Liver (tissue), 9 donors: ENCODE results near the gene CARS1. TPM values are rescaled to one million over a fixed set of nuclear protein-coding genes. Genes with fewer than 3 reads are reported as not detected.

Source experiments
- DNase-seq: peaks from one replicate; pipeline ENCODE4 v3.0.0-alpha.2; 2017; ENCODE audit warnings: low spot score
- H3K27ac ChIP-seq, 2 donors: one replicate each; pipeline ENCODE4 v1.7.0; 2013; ENCODE audit warnings: inconsistent platforms in 2 of 2, low read length in 2 of 2, control low read depth in 1 of 2, low read depth in 1 of 2, mild to moderate bottlenecking in 1 of 2
- H3K27me3 ChIP-seq, 4 donors: one replicate each; pipeline versions ENCODE4 v1.6.1 to v1.7.0; 2013; ENCODE audit warnings: low read length in 3 of 4, inconsistent platforms in 1 of 4, mild to moderate bottlenecking in 1 of 4, moderate library complexity in 1 of 4; ENCODE audit not compliant: control insufficient read depth in 4 of 4, insufficient read depth in 4 of 4
- H3K36me3 ChIP-seq, 4 donors: one replicate each; pipeline versions ENCODE4 v1.6.1 to v1.7.0; 2013; ENCODE audit warnings: low read length in 3 of 4, mild to moderate bottlenecking in 3 of 4, low read depth in 1 of 4, moderate library complexity in 1 of 4; ENCODE audit not compliant: control insufficient read depth in 4 of 4, insufficient read depth in 3 of 4
- H3K4me1 ChIP-seq, 4 donors: one replicate each; pipeline versions ENCODE4 v1.6.1 to v1.7.0; 2013; ENCODE audit warnings: low read length in 3 of 4, mild to moderate bottlenecking in 3 of 4, moderate library complexity in 1 of 4; ENCODE audit not compliant: control insufficient read depth in 4 of 4, insufficient read depth in 4 of 4
- H3K4me3 ChIP-seq, 3 donors: one replicate each; pipeline versions ENCODE4 v1.6.1 to v1.7.0; 2013; ENCODE audit warnings: low read length in 3 of 3, control low read depth in 1 of 3, low read depth in 1 of 3, mild to moderate bottlenecking in 1 of 3
- H3K9ac ChIP-seq, 2 donors: one replicate each; pipeline ENCODE4 v1.7.0; 2013; ENCODE audit warnings: low read length in 2 of 2, mild to moderate bottlenecking in 2 of 2, moderate library complexity in 2 of 2, control low read depth in 1 of 2, low read depth in 1 of 2
- H3K9me3 ChIP-seq, 4 donors: one replicate each; pipeline versions ENCODE4 v1.6.1 to v1.7.0; 2013; ENCODE audit warnings: low read length in 3 of 4; ENCODE audit not compliant: control insufficient read depth in 4 of 4
- EGR1 ChIP-seq, 2 donors: IDR thresholded peaks; 2 replicates each; pipeline ENCODE4 v1.6.1; 2016 to 2018; ENCODE audit warnings: antibody characterized with exemption in 2 of 2, low read depth in 2 of 2
- FOXA1 ChIP-seq: IDR thresholded peaks from 2 replicates; pipeline ENCODE4 v1.6.1; 2016; ENCODE audit warnings: antibody characterized with exemption
- FOXA2 ChIP-seq: IDR thresholded peaks from 2 replicates; pipeline ENCODE4 v1.6.1; 2016; ENCODE audit warnings: antibody characterized with exemption
- GABPA ChIP-seq, 2 donors: IDR thresholded peaks in 1 of 2; conservative IDR thresholded peaks in 1 of 2; 2 replicates each; pipeline ENCODE4 v1.6.1; 2016; ENCODE audit warnings: antibody characterized with exemption in 2 of 2, mild to moderate bottlenecking in 1 of 2, moderate library complexity in 1 of 2
- HNF4A ChIP-seq, 2 donors: conservative IDR thresholded peaks; 2 replicates each; pipeline ENCODE4 v1.6.1; 2016; ENCODE audit warnings: antibody characterized with exemption in 2 of 2, mild to moderate bottlenecking in 2 of 2
- HNF4G ChIP-seq: IDR thresholded peaks from 2 replicates; pipeline ENCODE4 v1.6.1; 2016; ENCODE audit warnings: antibody characterized with exemption
- JUND ChIP-seq, 2 donors: IDR thresholded peaks; 2 replicates each; pipeline ENCODE4 v1.6.1; 2016; ENCODE audit warnings: antibody characterized with exemption in 2 of 2
- NR2F2 ChIP-seq: IDR thresholded peaks from 2 replicates; pipeline ENCODE4 v1.6.1; 2016; ENCODE audit warnings: antibody characterized with exemption
- RAD21 ChIP-seq, 2 donors: IDR thresholded peaks; 2 replicates each; pipeline ENCODE4 v1.6.1; 2016; ENCODE audit warnings: antibody characterized with exemption in 2 of 2, mild to moderate bottlenecking in 2 of 2
- REST ChIP-seq: IDR thresholded peaks from 2 replicates; pipeline ENCODE4 v1.6.1; 2016; ENCODE audit warnings: antibody characterized with exemption, mild to moderate bottlenecking
- RXRA ChIP-seq, 2 donors: IDR thresholded peaks; 2 replicates each; pipeline ENCODE4 v1.6.1; 2017 to 2018; ENCODE audit warnings: antibody characterized with exemption in 2 of 2, mild to moderate bottlenecking in 1 of 2
- SP1 ChIP-seq: IDR thresholded peaks from 2 replicates; pipeline ENCODE4 v1.6.1; 2018; ENCODE audit warnings: antibody characterized with exemption, mild to moderate bottlenecking
- TAF1 ChIP-seq: conservative IDR thresholded peaks from 2 replicates; pipeline ENCODE4 v1.6.1; 2016; ENCODE audit warnings: antibody characterized with exemption, mild to moderate bottlenecking
- YY1 ChIP-seq: IDR thresholded peaks from 2 replicates; pipeline ENCODE4 v1.6.1; 2016; ENCODE audit warnings: antibody characterized with exemption, mild to moderate bottlenecking
- ZBTB33 ChIP-seq: IDR thresholded peaks from 2 replicates; pipeline ENCODE4 v1.6.1; 2016; ENCODE audit warnings: antibody characterized with exemption
- WGBS: extraction: QIAGEN DNeasy Blood & Tissue Kit; methylation state at CpG from one replicate; pipeline ENCODE4 v1.1.7; 2013; 5-methylcytosine and 5-hydroxymethylcytosine counted together
- polyA plus RNA-seq, 2 donors: library from polyadenylated mRNA; stranded (reverse) in 1 of 2; unstranded in 1 of 2; fragments of 200-250 nt in 1 of 2; fragments of >200 nt in 1 of 2; fragmentation: Nextera tagmentation in 1 of 2; extraction: Ambion mirVana in 1 of 2; gene quantifications; one replicate each; pipeline versions ENCODE4 v1.2.1 to v1.2.3, GENCODE V29; 2013 to 2015
- total RNA-seq, 2 donors: library from RNA; depleted of rRNA; stranded (reverse); fragments of >200 nt; gene quantifications; one replicate each; pipeline ENCODE4 v1.2.3, GENCODE V29; 2014
- TF ChIP-seq, protein P1 (sequence below): IDR thresholded peaks from 2 replicates; pipeline ENCODE4 v1.6.1; 2016; ENCODE audit warnings: antibody characterized with exemption
- TF ChIP-seq, protein P2 (sequence below): fragments of 150-350 bp; IDR thresholded peaks from 2 replicates; pipeline ENCODE4 v1.5.1; 2017; ENCODE audit warnings: improper control_type of control experiment, low read depth, low read length; ENCODE audit not compliant: missing input control
- donor health status: healthy.
- donor health status: healthy.
- donor health status: healthy.
- donor health status: healthy.
- donor health status: healthy.

The CARS1 gene
- total and polyA plus RNA-seq, 4 donors = 15.2 to 40.1 (median 22.1) TPM

DNA sequence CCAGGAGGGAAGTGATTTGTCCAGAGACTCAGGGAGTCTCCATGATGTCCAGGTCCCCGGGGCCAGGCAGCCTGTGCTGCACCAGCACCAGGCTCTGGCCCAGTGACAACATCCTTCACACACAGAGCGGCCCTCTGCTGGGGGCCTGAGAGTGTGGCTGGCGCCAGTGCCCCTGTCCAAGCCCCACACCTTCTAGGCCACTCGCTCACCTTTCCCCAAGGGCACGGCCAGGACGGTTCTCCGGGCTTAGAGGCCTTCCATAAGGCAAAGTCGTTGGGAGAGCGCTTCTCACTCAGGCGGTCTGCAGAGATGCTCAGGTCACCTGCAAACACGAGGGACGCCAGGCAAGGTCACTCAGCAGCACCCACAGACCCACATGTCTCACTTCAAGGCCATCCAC, 37.2 kb downstream of the CARS1 start:
- 98% methylated on average over 12 of the region's 12 CpGs for WGBS
- H3K4me1 ChIP-seq = peaks cover 0 to 26% (median 18%) of the 10 kb centered on the region in 4 donors
- peaks cover 19 to 52% (median 39%) of the 10 kb centered on the region in 4 donors for H3K36me3 ChIP-seq
- no peaks in the 10 kb centered on the region for H3K27me3 ChIP-seq
- no peak for DNase-seq
- no peak overlapping the region for H3K9ac ChIP-seq
- TF ChIP-seq SP1 = no peak
- TF ChIP-seq NR2F2 = no peak
- no peak for TF ChIP-seq FOXA1
- TF ChIP-seq TAF1 = no peak
- TF ChIP-seq EGR1 (IDR thresholded peaks at IDR 0.05; ENCODE audit: low read depth in 2 of 2) = no peak
- no peak for TF ChIP-seq HNF4G
- TF ChIP-seq, protein P1, sequence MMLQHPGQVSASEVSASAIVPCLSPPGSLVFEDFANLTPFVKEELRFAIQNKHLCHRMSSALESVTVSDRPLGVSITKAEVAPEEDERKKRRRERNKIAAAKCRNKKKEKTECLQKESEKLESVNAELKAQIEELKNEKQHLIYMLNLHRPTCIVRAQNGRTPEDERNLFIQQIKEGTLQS = no peak
- TF ChIP-seq, protein P2, sequence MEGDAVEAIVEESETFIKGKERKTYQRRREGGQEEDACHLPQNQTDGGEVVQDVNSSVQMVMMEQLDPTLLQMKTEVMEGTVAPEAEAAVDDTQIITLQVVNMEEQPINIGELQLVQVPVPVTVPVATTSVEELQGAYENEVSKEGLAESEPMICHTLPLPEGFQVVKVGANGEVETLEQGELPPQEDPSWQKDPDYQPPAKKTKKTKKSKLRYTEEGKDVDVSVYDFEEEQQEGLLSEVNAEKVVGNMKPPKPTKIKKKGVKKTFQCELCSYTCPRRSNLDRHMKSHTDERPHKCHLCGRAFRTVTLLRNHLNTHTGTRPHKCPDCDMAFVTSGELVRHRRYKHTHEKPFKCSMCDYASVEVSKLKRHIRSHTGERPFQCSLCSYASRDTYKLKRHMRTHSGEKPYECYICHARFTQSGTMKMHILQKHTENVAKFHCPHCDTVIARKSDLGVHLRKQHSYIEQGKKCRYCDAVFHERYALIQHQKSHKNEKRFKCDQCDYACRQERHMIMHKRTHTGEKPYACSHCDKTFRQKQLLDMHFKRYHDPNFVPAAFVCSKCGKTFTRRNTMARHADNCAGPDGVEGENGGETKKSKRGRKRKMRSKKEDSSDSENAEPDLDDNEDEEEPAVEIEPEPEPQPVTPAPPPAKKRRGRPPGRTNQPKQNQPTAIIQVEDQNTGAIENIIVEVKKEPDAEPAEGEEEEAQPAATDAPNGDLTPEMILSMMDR = no peak
- no peak for TF ChIP-seq YY1
- no peaks in the 10 kb centered on the region for H3K9me3 ChIP-seq
- no peak overlapping the region for H3K4me3 ChIP-seq
- no peak overlapping the region for H3K27ac ChIP-seq

DNA sequence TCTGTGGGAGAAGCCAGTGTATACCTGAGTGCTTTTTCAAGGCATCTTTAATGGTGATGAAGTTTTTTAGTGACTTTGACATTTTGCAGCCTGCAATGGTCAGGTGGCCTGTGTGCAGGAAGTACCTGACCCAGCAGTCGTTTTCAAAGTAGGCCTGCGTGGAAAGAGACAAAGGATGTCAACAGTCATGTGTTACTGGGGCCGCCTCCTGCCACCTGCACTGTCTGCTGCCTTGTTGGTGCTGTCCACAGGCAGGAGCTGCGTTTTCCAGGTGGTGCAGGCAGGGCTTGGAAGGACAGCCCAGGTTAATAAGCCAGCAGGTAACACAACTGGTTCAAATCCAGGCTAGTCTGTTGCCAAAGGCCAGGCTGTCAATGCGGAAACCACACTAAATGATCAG, 38.6 kb downstream of the CARS1 start:
- no peak overlapping the region for H3K27ac ChIP-seq
- no peaks in the 10 kb centered on the region for H3K9me3 ChIP-seq
- DNase-seq = no peak
- no peaks in the 10 kb centered on the region for H3K27me3 ChIP-seq
- peaks cover 0 to 26% (median 18%) of the 10 kb centered on the region in 4 donors for H3K4me1 ChIP-seq
- no peak overlapping the region for H3K9ac ChIP-seq
- TF ChIP-seq RAD21 (IDR thresholded peaks at IDR 0.05) (no peak), FOXA2 (no peak)
- 75% methylated on average over 5 of the region's 5 CpGs for WGBS
- H3K36me3 ChIP-seq = peaks cover 16 to 59% (median 44%) of the 10 kb centered on the region in 4 donors
- no peak overlapping the region for H3K4me3 ChIP-seq

DNA sequence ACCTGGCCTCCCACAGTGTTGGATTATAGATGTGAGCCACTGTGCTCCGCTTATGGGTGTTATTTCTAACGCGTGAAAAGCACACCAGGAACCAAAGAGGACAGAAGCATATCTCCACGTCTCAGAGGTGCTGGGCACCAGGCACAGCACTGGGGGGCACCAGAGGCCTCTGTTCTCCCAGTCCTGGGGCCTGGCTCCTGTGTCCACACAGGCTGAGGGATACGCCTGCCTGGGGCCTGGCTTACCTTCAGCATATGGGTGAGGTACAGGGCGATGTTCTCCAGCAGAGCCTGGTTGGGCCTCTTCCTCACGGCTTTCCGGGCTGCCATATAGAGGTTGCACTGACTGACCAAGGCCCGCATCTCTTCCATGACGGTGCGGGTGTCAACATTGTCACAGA, 40.4 kb downstream of the CARS1 start:
- H3K36me3 ChIP-seq = peaks cover 18 to 69% (median 53%) of the 10 kb centered on the region in 4 donors

More for the DNA sequence above, 40.4 kb downstream of the CARS1 start:
- WGBS = 95% methylated on average over 11 of the region's 11 CpGs
- Histone ChIP-seq H3K4me1 (peaks cover 0 to 15% (median 13%) of the 10 kb centered on the region in 4 donors), H3K9me3 (no peaks in the 10 kb centered on the region), H3K9ac (no peak overlapping the region), H3K4me3 (no peak overlapping the region), H3K27ac (no peak overlapping the region), H3K27me3 (no peaks in the 10 kb centered on the region)
- TF ChIP-seq RXRA (IDR thresholded peaks at IDR 0.05) (no peak), RAD21 (IDR thresholded peaks at IDR 0.05) (no peak), YY1 (no peak), NR2F2 (no peak), EGR1 (IDR thresholded peaks at IDR 0.05; ENCODE audit: low read depth in 2 of 2) (no peak), FOXA1 (no peak), HNF4G (no peak), SP1 (no peak), HNF4A (conservative IDR thresholded peaks at IDR 0.05) (no peak), GABPA (IDR thresholded peaks at IDR 0.05 in 1 of 2, conservative IDR thresholded peaks at IDR 0.05 in 1 of 2) (no peak), ZBTB33 (no peak), JUND (IDR thresholded peaks at IDR 0.05) (no peak), TAF1 (no peak), REST (no peak)
- TF ChIP-seq, protein P1 = no peak
- DNase-seq = no peak
